ENCODE results near the gene KIFC3. TPM values are rescaled to one million over a fixed set of nuclear protein-coding genes. Genes with fewer than 3 reads are reported as not detected.
A peak's percentile ranks its signal among the peaks of the same experiment; 100 is the strongest.
"Not testable (repeated sequence)": the region's sequence is repeated elsewhere in the genome, so short reads cannot be mapped to it uniquely, and the experiment has no call there.

Gene KIFC3
- total RNA-seq, 1 donor from 2014 or later = 0.76 TPM

GRCh38 chr16:57837305-57838125 is 35.2 kb upstream of the KIFC3 start:
- Mint-ChIP-seq H3K4me1 (ENCODE audit: low read depth, unreplicated experiment) (peaks cover 18% of the 10 kb centered on the region), H3K27me3 (ENCODE audit: unreplicated experiment) (peaks cover 2% of the 10 kb centered on the region)

GRCh38 chr16:57835439-57835838 is 33.1 kb upstream of the KIFC3 start:
- not testable (repeated sequence) for H3K4me3 Mint-ChIP-seq (ENCODE audit: unreplicated experiment); H3K27ac Mint-ChIP-seq (ENCODE audit: unreplicated experiment); H3K36me3 Mint-ChIP-seq (ENCODE audit: unreplicated experiment); H3K9me3 Mint-ChIP-seq (ENCODE audit: unreplicated experiment); H3K27me3 Mint-ChIP-seq (ENCODE audit: unreplicated experiment); DNase-seq
- peaks cover 15% of the 10 kb centered on the region for H3K4me1 Mint-ChIP-seq (ENCODE audit: low read depth, unreplicated experiment)

More at GRCh38 chr16:57837305-57838125, 35.2 kb upstream of the KIFC3 start:
- H3K36me3 Mint-ChIP-seq (ENCODE audit: unreplicated experiment) = peaks cover 5% of the 10 kb centered on the region
- peak overlapping the region; percentile 21 for H3K4me3 Mint-ChIP-seq (ENCODE audit: unreplicated experiment)
- TF ChIP-seq CTCF (IDR thresholded peaks at IDR 0.05; ENCODE audit: partially characterized antibody, unreplicated experiment) = no peak
- H3K9me3 Mint-ChIP-seq (ENCODE audit: unreplicated experiment) = no peaks in the 10 kb centered on the region
- H3K27ac Mint-ChIP-seq (ENCODE audit: unreplicated experiment) = peak overlapping the region; percentile 78
- no peak for DNase-seq

- Mint-ChIP-seq H3K27me3 (ENCODE audit: unreplicated experiment) (peaks cover 2% of the 10 kb centered on the region), H3K36me3 (ENCODE audit: unreplicated experiment) (no peaks in the 10 kb centered on the region), H3K9me3 (ENCODE audit: unreplicated experiment) (no peaks in the 10 kb centered on the region), H3K27ac (ENCODE audit: unreplicated experiment) (no peak overlapping the region), H3K4me3 (ENCODE audit: unreplicated experiment) (no peak overlapping the region), H3K4me1 (ENCODE audit: low read depth, unreplicated experiment) (peaks cover 15% of the 10 kb centered on the region)
- no peak for DNase-seq
- no peak for TF ChIP-seq CTCF (IDR thresholded peaks at IDR 0.05; ENCODE audit: partially characterized antibody, unreplicated experiment)
Observed at GRCh38 chr16:57834936-57835335, 32.6 kb upstream of the KIFC3 start.

GRCh38 chr16:57830890-57831484 is 28.7 kb upstream of the KIFC3 start:
- Mint-ChIP-seq H3K4me3 (ENCODE audit: unreplicated experiment) (no peak overlapping the region), H3K4me1 (ENCODE audit: low read depth, unreplicated experiment) (peaks cover 3% of the 10 kb centered on the region), H3K27ac (ENCODE audit: unreplicated experiment) (no peak overlapping the region), H3K27me3 (ENCODE audit: unreplicated experiment) (no peaks in the 10 kb centered on the region), H3K9me3 (ENCODE audit: unreplicated experiment) (no peaks in the 10 kb centered on the region), H3K36me3 (ENCODE audit: unreplicated experiment) (no peaks in the 10 kb centered on the region)
- no peak for DNase-seq
- no peak for TF ChIP-seq CTCF (IDR thresholded peaks at IDR 0.05; ENCODE audit: partially characterized antibody, unreplicated experiment)

GRCh38 chr16:57829969-57830360 is 27.7 kb upstream of the KIFC3 start:
- Mint-ChIP-seq H3K36me3 (ENCODE audit: unreplicated experiment) (no peaks in the 10 kb centered on the region), H3K9me3 (ENCODE audit: unreplicated experiment) (no peaks in the 10 kb centered on the region), H3K27me3 (ENCODE audit: unreplicated experiment) (no peaks in the 10 kb centered on the region), H3K4me3 (ENCODE audit: unreplicated experiment) (no peak overlapping the region), H3K27ac (ENCODE audit: unreplicated experiment) (no peak overlapping the region), H3K4me1 (ENCODE audit: low read depth, unreplicated experiment) (peaks cover 3% of the 10 kb centered on the region)
- no peak for DNase-seq
- TF ChIP-seq CTCF (IDR thresholded peaks at IDR 0.05; ENCODE audit: partially characterized antibody, unreplicated experiment) = no peak
